GM12865 (cell line): ENCODE measurements around the gene CBX6.

ENCODE experiments used
- DNase-seq: peaks from one replicate; pipeline ENCODE4 v3.0.0; 2010; ENCODE audit warnings: low read depth
- H3K4me3 ChIP-seq: 2 replicates; pipeline ENCODE4 v1.5.1; 2011; ENCODE audit warnings: mild to moderate bottlenecking, low read depth, low read length, control low read depth
- TF ChIP-seq, protein P1 (sequence below): IDR thresholded peaks from 2 replicates; pipeline ENCODE4 v1.5.1; 2011; ENCODE audit warnings: low read length, control low read depth, low read depth, inconsistent platforms; ENCODE audit not compliant: insufficient read depth; ENCODE audit errors: missing control alignments

Gene CBX6

DNA sequence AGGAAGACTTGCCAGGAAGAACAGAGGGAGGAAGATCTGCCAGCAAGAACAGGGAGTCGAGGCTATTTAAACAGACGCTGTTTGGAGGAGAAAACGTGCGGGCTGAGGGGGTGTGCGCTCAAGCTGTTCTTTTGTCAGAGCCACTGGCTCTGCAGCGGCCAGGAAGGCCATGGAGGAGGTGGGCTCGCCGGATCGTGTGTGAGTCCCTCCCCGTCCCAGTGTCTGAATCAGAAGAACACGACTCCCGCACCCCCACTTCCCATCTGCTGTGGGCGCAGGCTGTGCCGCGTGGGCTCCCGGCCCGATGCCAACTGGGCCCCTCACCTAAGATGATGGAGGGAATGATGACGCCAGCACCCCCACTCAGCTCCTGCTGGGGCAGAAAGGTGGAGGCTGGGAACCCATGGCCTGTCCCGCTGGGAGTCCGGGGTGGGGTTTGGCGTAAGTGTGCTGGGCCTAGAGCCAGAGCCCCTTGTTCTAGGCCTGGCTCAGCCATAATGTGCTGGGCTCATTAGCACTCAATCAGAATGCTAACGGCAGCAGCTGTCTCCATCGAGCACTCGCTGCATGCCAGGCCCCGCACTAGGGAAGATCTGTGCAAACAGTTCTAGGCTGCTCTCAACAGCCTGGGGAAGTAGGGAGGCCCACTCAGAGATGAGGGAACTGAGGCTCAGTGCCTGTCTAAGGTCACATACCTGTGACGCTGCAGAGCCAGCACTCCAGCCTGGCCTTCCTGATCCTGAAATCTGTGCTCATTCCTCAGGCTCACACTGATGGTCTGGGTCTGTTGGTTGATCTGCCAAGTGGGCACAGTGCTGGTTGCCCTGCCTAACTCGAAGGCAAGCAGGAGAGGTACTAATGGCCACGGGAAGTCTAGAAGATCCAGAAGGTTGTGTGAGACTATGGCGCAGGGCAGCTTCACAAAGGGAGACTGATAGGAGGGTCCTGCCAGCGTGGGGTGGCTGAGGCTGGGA lies 39.7 kb downstream of the CBX6 start:
- DNase-seq = no peak
- TF ChIP-seq, protein P1, sequence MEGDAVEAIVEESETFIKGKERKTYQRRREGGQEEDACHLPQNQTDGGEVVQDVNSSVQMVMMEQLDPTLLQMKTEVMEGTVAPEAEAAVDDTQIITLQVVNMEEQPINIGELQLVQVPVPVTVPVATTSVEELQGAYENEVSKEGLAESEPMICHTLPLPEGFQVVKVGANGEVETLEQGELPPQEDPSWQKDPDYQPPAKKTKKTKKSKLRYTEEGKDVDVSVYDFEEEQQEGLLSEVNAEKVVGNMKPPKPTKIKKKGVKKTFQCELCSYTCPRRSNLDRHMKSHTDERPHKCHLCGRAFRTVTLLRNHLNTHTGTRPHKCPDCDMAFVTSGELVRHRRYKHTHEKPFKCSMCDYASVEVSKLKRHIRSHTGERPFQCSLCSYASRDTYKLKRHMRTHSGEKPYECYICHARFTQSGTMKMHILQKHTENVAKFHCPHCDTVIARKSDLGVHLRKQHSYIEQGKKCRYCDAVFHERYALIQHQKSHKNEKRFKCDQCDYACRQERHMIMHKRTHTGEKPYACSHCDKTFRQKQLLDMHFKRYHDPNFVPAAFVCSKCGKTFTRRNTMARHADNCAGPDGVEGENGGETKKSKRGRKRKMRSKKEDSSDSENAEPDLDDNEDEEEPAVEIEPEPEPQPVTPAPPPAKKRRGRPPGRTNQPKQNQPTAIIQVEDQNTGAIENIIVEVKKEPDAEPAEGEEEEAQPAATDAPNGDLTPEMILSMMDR = no peak
- no peak overlapping the region for H3K4me3 ChIP-seq

DNA sequence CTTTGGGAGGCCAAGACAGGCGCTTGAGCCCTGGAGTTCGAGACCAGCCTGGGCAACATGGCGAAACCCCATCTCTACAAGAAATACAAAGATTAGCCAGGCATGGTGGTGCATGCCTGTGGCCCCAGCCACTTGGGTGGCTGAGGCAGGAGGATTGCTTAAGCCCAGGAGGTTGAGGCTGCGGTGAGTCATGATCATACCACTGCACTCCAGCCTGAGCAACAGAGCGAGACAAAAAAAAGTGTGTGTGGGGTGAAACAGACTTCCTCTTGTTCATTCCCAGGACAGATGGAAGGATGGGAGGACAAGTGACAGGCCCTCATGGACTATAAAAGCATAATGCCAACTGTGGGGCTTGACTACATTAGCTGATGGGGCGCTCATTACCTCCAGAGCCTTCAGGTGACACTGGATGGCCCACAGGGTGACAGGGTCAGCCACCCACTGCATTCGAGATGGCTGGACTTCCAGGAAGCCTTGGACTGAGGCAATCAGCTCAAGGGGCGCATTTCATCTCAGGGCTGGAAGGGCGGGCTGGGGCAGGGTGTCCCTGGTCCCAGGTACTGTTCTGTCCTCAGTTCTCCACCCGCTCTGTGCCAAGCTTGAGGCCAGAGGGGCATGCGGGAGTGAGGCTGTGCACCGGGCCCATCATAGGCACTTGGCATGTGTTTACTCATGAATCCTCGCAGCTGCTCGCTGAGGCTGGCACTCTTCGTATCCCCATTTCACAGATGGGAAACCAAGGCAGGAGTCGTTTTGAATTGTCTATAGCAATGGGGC lies 40.7 kb downstream of the CBX6 start:
- no peak for DNase-seq
- TF ChIP-seq, protein P1 = no peak
- no peak overlapping the region for H3K4me3 ChIP-seq

DNA sequence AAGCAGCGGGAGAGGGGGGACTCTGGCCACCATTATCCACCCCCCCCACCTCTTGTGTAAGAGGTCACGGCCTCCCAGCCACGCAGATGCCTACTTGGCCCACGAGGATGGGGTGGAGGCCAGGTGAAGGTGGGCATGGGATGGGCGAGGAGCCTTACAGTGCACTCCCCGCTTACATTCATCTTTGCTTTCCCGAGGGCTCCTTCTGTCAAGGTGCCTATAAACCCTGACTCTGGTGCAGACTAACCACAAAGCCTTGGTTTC lies 41.2 kb downstream of the CBX6 start:
- TF ChIP-seq, protein P1 = no peak
- no peak overlapping the region for H3K4me3 ChIP-seq
- no peak for DNase-seq

DNA sequence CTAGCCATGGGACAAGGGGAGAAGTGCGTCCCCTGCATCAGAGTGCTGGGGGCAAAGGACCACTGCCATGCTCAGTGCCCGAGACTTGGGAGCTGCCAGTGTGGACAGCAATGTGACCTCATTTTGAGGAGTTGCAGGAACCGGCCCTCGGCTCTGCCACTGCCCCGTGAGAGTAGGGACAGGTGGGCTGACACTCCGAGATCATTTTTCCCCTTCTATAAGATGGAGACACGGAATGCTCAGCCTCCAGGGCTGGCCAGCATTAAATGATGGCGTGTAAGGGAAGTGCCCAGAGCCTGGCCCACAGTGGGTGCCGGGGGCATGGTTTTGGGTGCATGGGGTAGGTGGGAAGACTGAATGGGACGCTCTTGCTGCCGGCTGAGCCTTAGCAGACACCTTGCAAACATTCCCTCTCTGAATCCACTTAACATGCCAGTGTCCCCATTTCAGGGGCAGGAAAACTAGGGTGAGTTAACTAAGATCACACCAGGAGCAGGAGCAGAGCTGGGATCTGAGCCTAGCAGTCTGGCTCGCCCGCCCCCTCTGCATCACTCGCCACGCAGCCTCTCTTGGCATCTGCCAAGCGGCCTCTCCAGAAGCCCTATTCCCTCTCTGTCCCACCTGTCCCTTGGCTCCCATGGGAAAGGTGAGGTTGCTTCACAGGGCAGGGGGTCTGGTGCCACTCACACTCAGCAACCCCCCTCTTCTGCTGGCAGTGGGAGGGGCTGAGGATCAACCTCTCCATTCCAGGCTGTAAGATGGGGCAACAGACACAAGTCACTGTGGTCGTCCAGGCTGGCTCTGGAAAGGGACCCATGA lies 41.8 kb downstream of the CBX6 start:
- TF ChIP-seq, protein P1 = no peak
- no peak for DNase-seq

DNA sequence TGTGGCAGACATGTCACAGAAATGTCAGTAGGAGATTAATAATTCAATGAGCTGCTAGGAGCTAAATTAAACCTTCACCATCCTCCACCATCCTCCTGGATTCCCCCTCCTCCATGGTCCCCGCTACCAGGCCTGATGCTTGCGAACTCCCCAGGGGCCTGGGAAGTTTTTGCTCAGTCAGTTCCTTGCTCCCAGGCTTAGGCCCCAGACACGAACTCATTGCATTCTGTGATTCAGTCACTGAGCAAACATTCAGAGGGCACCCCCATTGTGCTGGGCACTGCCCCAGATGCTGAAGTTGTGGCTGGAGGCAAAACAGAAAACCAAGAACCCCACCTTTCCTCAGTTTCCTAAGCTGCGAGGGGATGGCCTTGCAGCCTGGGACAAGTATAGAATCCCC lies 42.5 kb downstream of the CBX6 start:
- TF ChIP-seq, protein P1 = no peak
- no peak for DNase-seq
- H3K4me3 ChIP-seq = no peak overlapping the region

More for the DNA sequence above, 41.8 kb downstream of the CBX6 start:
- no peak overlapping the region for H3K4me3 ChIP-seq

DNA sequence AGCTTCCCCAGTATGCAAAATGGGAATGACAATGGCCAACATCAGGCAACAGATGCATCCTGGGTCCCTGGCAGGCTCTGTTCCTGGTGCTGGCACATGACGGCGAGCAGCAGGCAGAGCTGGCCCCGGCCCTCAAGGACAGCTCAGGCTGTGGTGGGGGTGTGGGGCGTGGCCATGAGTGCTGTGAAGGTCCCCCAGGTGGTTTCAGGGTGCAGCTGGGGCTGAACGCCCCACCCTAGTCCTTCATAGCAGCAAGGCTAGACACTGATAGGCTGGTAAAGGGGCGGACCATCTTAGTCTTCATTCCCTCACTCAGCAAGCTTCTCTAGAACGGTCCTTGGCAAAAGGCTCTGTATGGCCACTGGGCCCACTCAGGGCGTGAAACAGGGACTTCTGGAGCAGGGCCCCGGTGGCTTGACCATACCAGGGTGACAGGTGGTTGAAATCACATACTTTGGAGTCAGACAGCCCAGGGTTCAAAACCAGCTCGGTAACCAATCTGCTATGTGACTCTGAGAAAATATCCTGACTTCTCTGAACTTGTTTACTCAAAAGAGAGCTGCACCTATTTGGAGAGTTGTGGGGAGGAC lies 43.3 kb downstream of the CBX6 start:
- TF ChIP-seq, protein P1 = no peak
- H3K4me3 ChIP-seq = no peak overlapping the region
- DNase-seq = no peak
